ENCODE measurements around the gene PABPN1L. TPM values are rescaled to one million over a fixed set of nuclear protein-coding genes. Genes with fewer than 3 reads are reported as not detected.
A peak's percentile ranks its signal among the peaks of the same experiment; 100 is the strongest.

The PABPN1L gene
- total RNA-seq = not detected

- peaks cover 0 to 10% (median 0%) of the 10 kb centered on the region in 3 donors for H3K4me1 ChIP-seq
- DNase-seq = no peak
- peaks cover 0 to 46% (median 0%) of the 10 kb centered on the region in 4 donors for H3K27me3 ChIP-seq
- intact Hi-C loops (cut with DNase I) = no loop called here
- peaks cover 0 to 21% (median 9%) of the 10 kb centered on the region in 3 donors for H3K36me3 ChIP-seq
- TF ChIP-seq POLR2A (IDR thresholded peaks at IDR 0.05) (no peak), CTCF (IDR thresholded peaks at IDR 0.05) (no peak)
- H3K27ac ChIP-seq = no peak within 1 kb of the TSS
- no peak within 1 kb of the TSS for H3K4me3 ChIP-seq
- 67 to 81% methylated on average over 6 to 8 of the region's 20 CpGs for WGBS, 2 donors
- H3K9me3 ChIP-seq = no peaks in the 10 kb centered on the region
Measured at GRCh38 chr16:88866151-88866920, at the start of gene PABPN1L. PABPN1L (minus strand) TSS chr16:88866660; CDS start chr16:88866606, 54 bp downstream.

- H3K36me3 ChIP-seq = no peaks in the 10 kb centered on the region
- no peak overlapping the region for H3K27ac ChIP-seq
- TF ChIP-seq CTCF (IDR thresholded peaks at IDR 0.05) = no peak
- TF ChIP-seq POLR2A (IDR thresholded peaks at IDR 0.05) = no peak
- intact Hi-C loops (cut with DNase I) = no loop called here
- H3K9me3 ChIP-seq = peaks cover 0 to 13% (median 8%) of the 10 kb centered on the region in 3 donors
- no peak for DNase-seq
- H3K27me3 ChIP-seq = peaks cover 0 to 42% (median 0%) of the 10 kb centered on the region in 4 donors
- H3K4me3 ChIP-seq = no peak overlapping the region
- WGBS, 2 donors = 81 to 85% methylated on average over 12 to 16 of the region's 30 CpGs
- H3K4me1 ChIP-seq = peaks cover 13 to 67% (median 17%) of the 10 kb centered on the region in 3 donors
Measured at GRCh38 chr16:88915639-88916327, 49.3 kb upstream of the PABPN1L start.

- H3K4me1 ChIP-seq = peaks cover 8 to 65% (median 12%) of the 10 kb centered on the region in 3 donors
- 34% methylated on average over 5 of the region's 20 CpGs; no CpG with 5 or more reads in 1 of the 2 donors for WGBS, 2 donors
- TF ChIP-seq CTCF (IDR thresholded peaks at IDR 0.05) (no peak), POLR2A (IDR thresholded peaks at IDR 0.05) (no peak)
- H3K36me3 ChIP-seq = no peaks in the 10 kb centered on the region
- H3K27me3 ChIP-seq = peaks cover 0 to 51% (median 0%) of the 10 kb centered on the region in 4 donors
- peak overlapping the region in 1 of 4 donors; percentile 16 for H3K4me3 ChIP-seq
- peaks cover 0 to 7% (median 7%) of the 10 kb centered on the region in 3 donors for H3K9me3 ChIP-seq
- peak overlapping the region in 2 of 4 donors; percentile 5 to 21 for H3K27ac ChIP-seq
- intact Hi-C loops (cut with DNase I) = no loop called here
- no peak for DNase-seq
Measured at GRCh38 chr16:88914750-88915368, 48.4 kb upstream of the PABPN1L start.

GRCh38 chr16:88913870-88914269 is 47.4 kb upstream of the PABPN1L start:
- 95 to 96% methylated on average over 11 to 13 of the region's 13 CpGs for WGBS, 2 donors
- TF ChIP-seq CTCF (IDR thresholded peaks at IDR 0.05) = no peak
- no peak for TF ChIP-seq POLR2A (IDR thresholded peaks at IDR 0.05)
- Histone ChIP-seq H3K4me1 (peaks cover 8 to 57% (median 12%) of the 10 kb centered on the region in 3 donors), H3K36me3 (no peaks in the 10 kb centered on the region), H3K27ac (no peak overlapping the region), H3K27me3 (peaks cover 0 to 54% (median 0%) of the 10 kb centered on the region in 4 donors), H3K9me3 (no peaks in the 10 kb centered on the region), H3K4me3 (no peak overlapping the region)
- no peak for DNase-seq
- intact Hi-C loops (cut with DNase I) = no loop called here
